HCT116 (cell line): ENCODE measurements around the gene SLC25A13. TPM values are rescaled to one million over a fixed set of nuclear protein-coding genes. Genes with fewer than 3 reads are reported as not detected.

Experiments used
- ATAC-seq: fragments of 200-7000 bp; cut with Tn5 transposase; 2 replicates; pipeline ENCODE4 v1.9.1; 2020; ENCODE audit warnings: mild to moderate bottlenecking, moderate library complexity
- BruUV-seq: library from RNA; stranded (reverse); fragments of 400-500 nt; replicated peaks from 2 replicates; lab custom pipeline; 2021; lab: Mats Ljungman, UMichigan
- CTCF ChIA-PET: fragments of 300-600 bp; sonication (Branson Sonifier 250); formaldehyde crosslinking; loops from one replicate; lab custom pipeline; 2021; ENCODE audit warnings: antibody characterized with exemption; lab: Charles Lee
- POLR2A ChIA-PET: fragments of 300-600, 350-600 bp; sonication (Branson Sonifier 250); formaldehyde crosslinking; loops from one replicate; lab custom pipeline; 2021; ENCODE audit warnings: antibody characterized with exemption; lab: Charles Lee
- RAD21 ChIA-PET, 2 experiments: fragments of 300-600 bp; sonication (Branson Sonifier 250); formaldehyde crosslinking; loops; one replicate each; lab custom pipeline; 2023; ENCODE audit warnings: low total read pairs in 2 of 2; ENCODE audit not compliant: uncharacterized antibody in 2 of 2, unreplicated experiment in 2 of 2, low non-redundant PET in 1 of 2; lab: Charles Lee
- DNase-seq: peaks from one replicate; pipeline ENCODE4 v3.0.0-alpha.2; 2010; ENCODE audit warnings: low read depth, low spot score
- H2AFZ ChIP-seq: fragments of 200-600 bp; shearing (Covaris generic), sonication (generic); 2 replicates; pipeline ENCODE4 v1.6.1; 2017; ENCODE audit warnings: low read depth, mixed run types, mixed read lengths, antibody characterized with exemption, low read length; ENCODE audit not compliant: poor library complexity, severe bottlenecking
- H3K27ac ChIP-seq: 2 replicates; pipeline ENCODE4 v1.5.1; 2012; ENCODE audit warnings: low read depth, low read length
- H3K27me3 ChIP-seq: fragments of 200-600 bp; sonication (generic); 2 replicates; pipeline ENCODE4 v1.6.1; 2016; ENCODE audit warnings: mixed run types, low read length, mixed read lengths; ENCODE audit not compliant: insufficient read depth
- H3K36me3 ChIP-seq, 2 experiments: fragments of 200-500 bp in 1 of 2; fragments of 200-600 bp in 1 of 2; sonication (Bioruptor generic) in 1 of 2; sonication (generic) in 1 of 2; 2 replicates each; pipeline versions ENCODE4 v1.5.1 to v1.6.1; 2014 to 2016; ENCODE audit warnings: low read length in 2 of 2, inconsistent platforms in 1 of 2, mixed read lengths in 1 of 2, mixed run types in 1 of 2; ENCODE audit not compliant: insufficient read depth in 2 of 2, control insufficient read depth in 1 of 2
- H3K4me1 ChIP-seq, 2 experiments: fragments of 200-600 bp in 1 of 2; sonication (generic) in 1 of 2; 2 replicates each; pipeline versions ENCODE4 v1.5.1 to v1.6.1; 2012 to 2017; ENCODE audit warnings: low read length in 2 of 2, inconsistent platforms in 1 of 2, mild to moderate bottlenecking in 1 of 2, mixed read lengths in 1 of 2, mixed run types in 1 of 2, moderate library complexity in 1 of 2; ENCODE audit not compliant: insufficient read depth in 2 of 2, control insufficient read depth in 1 of 2
- H3K4me2 ChIP-seq: fragments of 200-600 bp; sonication (generic); 2 replicates; pipeline ENCODE4 v1.6.1; 2017; ENCODE audit warnings: mixed run types, low read length, mixed read lengths
- H3K4me3 ChIP-seq, 2 experiments: fragments of 200-600 bp in 1 of 2; sonication (generic) in 1 of 2; replicated peaks in 1 of 2; 2 replicates each; pipeline ENCODE4 v1.5.1; 2011 to 2016; ENCODE audit warnings: low read length in 2 of 2, control low read depth in 1 of 2, low read depth in 1 of 2, mild to moderate bottlenecking in 1 of 2, mixed read lengths in 1 of 2, mixed run types in 1 of 2
- H3K79me2 ChIP-seq: fragments of 200-600 bp; sonication (generic); 2 replicates; pipeline ENCODE4 v1.6.1; 2017; ENCODE audit warnings: mild to moderate bottlenecking, mixed run types, low read length, moderate library complexity, mixed read lengths; ENCODE audit not compliant: insufficient read depth
- H3K9ac ChIP-seq: fragments of 200-600 bp; sonication (generic); 2 replicates; pipeline ENCODE4 v1.6.1; 2016; ENCODE audit warnings: low read length, mixed read lengths
- H3K9me2 ChIP-seq: fragments of 200-600 bp; sonication (generic), shearing (Covaris generic); 2 replicates; pipeline ENCODE4 v1.6.1; 2017; ENCODE audit warnings: mixed run types, mild to moderate bottlenecking, moderate library complexity; ENCODE audit not compliant: insufficient read depth
- H3K9me3 ChIP-seq, 2 experiments: fragments of 200-500 bp in 1 of 2; fragments of 200-600 bp in 1 of 2; sonication (Bioruptor generic) in 1 of 2; sonication (generic) in 1 of 2; 2 replicates each; pipeline ENCODE4 v1.6.1; 2014 to 2017; ENCODE audit warnings: low read length in 2 of 2, mixed read lengths in 2 of 2, inconsistent platforms in 1 of 2, low read depth in 1 of 2, mild to moderate bottlenecking in 1 of 2, mixed run types in 1 of 2, moderate library complexity in 1 of 2; ENCODE audit not compliant: control insufficient read depth in 1 of 2, insufficient read depth in 1 of 2
- H4K20me1 ChIP-seq: fragments of 200-600 bp; sonication (generic), shearing (Covaris generic); 2 replicates; pipeline ENCODE4 v1.6.1; 2017; ENCODE audit warnings: mixed run types, mild to moderate bottlenecking, moderate library complexity; ENCODE audit not compliant: insufficient read depth
- EGR1 ChIP-seq: IDR thresholded peaks from 2 replicates; pipeline ENCODE4 v1.6.1; 2012; ENCODE audit warnings: low read depth
- ELF1 ChIP-seq: IDR thresholded peaks from 2 replicates; pipeline ENCODE4 v1.6.1; 2012; ENCODE audit warnings: low read depth, borderline replicate concordance
- EZH2phosphoT487 ChIP-seq: fragments of 200-600 bp; IDR thresholded peaks from 2 replicates; pipeline ENCODE4 v1.6.1; 2018; ENCODE audit warnings: antibody characterized with exemption, borderline replicate concordance
- FOSL1 ChIP-seq: IDR thresholded peaks from 2 replicates; pipeline ENCODE4 v1.6.1; 2012; ENCODE audit warnings: low read depth
- POLR2A ChIP-seq: IDR thresholded peaks from 2 replicates; pipeline ENCODE4 v1.7.0; 2011; ENCODE audit warnings: borderline replicate concordance; ENCODE audit not compliant: insufficient read depth, insufficient read length; ENCODE audit errors: extremely low read depth
- POLR2AphosphoS5 ChIP-seq: IDR thresholded peaks from 2 replicates; pipeline ENCODE4 v1.6.1; 2011; ENCODE audit warnings: mild to moderate bottlenecking, low read depth, low read length, moderate library complexity
- SIN3A ChIP-seq: IDR thresholded peaks from 2 replicates; pipeline ENCODE4 v1.6.1; 2012; ENCODE audit warnings: low read depth
- SP1 ChIP-seq: IDR thresholded peaks from 2 replicates; pipeline ENCODE4 v1.6.1; 2012; ENCODE audit warnings: low read depth
- SRF ChIP-seq: IDR thresholded peaks from 2 replicates; pipeline ENCODE4 v1.6.1; 2012; ENCODE audit warnings: low read depth
- TCF7L2 ChIP-seq: IDR thresholded peaks from 2 replicates; pipeline ENCODE4 v1.7.0; 2011; ENCODE audit warnings: borderline replicate concordance, inconsistent platforms; ENCODE audit not compliant: insufficient read depth, insufficient read length; ENCODE audit errors: extremely low read depth
- intact Hi-C: fragments of 100-400 bp; cut with micrococcal nuclease; formaldehyde crosslinking; loops from 2 replicates; pipeline ENCODE4 v1.10.0; 2022
- total RNA-seq: library from RNA; stranded (reverse); gene quantifications from one replicate; pipeline ENCODE4 v1.2.1, GENCODE V29; 2021; ENCODE audit not compliant: unreplicated experiment

The SLC25A13 gene
- total RNA-seq, 1 experiment from 2014 or later, result 19.3 TPM

DNA sequence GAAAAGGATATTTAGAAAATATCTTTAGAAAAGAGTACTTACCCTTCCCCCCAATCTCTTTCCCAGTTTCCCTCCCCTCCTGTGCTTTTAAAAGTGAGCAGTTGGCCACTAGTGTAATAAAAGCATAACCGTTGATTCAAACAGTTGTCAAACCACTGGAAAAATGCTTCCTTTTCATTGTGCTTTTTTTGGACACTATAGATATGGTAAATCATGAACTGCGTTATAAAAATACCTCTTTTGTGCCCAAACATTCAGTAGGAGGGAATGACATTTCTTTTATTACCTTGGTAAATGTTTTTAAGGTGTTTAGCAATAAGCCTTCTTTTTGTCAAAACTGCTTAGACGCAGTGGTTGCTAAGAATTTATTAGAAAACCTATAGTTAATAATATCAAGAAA lies 232.4 kb downstream of the SLC25A13 start (continued):
- no peak for TF ChIP-seq POLR2A
- no peak for TF ChIP-seq SRF
- TF ChIP-seq, all 23 proteins: peak for 0

DNA sequence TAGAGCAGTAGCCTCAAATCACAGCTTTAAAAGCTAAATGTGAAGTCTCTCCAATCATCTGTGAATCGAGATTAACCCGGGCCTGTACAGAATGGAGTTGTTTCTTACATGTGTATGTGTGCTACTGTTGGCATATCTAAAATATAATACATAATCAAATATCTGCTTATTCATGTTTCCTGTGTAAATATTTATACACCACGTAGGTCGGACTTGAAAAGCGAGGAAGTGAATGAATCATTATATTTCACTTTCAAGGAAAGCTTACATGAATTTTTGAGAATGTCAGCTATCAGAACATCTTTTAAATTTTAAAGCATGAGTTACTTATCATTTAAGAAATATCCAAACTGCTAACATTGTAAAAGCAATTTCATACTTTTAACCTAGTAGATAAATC lies 233.3 kb downstream of the SLC25A13 start:
- no peaks in the 10 kb centered on the region for H3K9me2 ChIP-seq
- ChIA-PET CTCF (no interaction called here), RAD21 (no interaction called here), POLR2A (no interaction called here)
- peaks cover 38% of the 10 kb centered on the region for H3K27me3 ChIP-seq
- 0 out of 4 replicates have a peak, but pooled peaks cover 0 to 3% of the 10 kb centered on the region in 2 experiments for H3K4me1 ChIP-seq
- H3K9ac ChIP-seq, result no peak overlapping the region
- no peak for DNase-seq
- H3K36me3 ChIP-seq, result no peaks in the 10 kb centered on the region
- intact Hi-C loops, result no loop called here
- H3K79me2 ChIP-seq, result no peaks in the 10 kb centered on the region
- no peak for ATAC-seq
- TF ChIP-seq POLR2AphosphoS5, result no peak
- TF ChIP-seq SIN3A, result no peak
- no peak for TF ChIP-seq EGR1
- no peak for TF ChIP-seq TCF7L2
- no peak for TF ChIP-seq FOSL1
- TF ChIP-seq SP1, result no peak
- no TSS peak for BruUV-seq
- no peaks in the 10 kb centered on the region for H4K20me1 ChIP-seq
- no peak overlapping the region for H3K4me3 ChIP-seq
- no peak overlapping the region for H3K27ac ChIP-seq
- H2AFZ ChIP-seq, result no peak overlapping the region
- H3K9me3 ChIP-seq, result no peaks in the 10 kb centered on the region
- no peak overlapping the region for H3K4me2 ChIP-seq

DNA sequence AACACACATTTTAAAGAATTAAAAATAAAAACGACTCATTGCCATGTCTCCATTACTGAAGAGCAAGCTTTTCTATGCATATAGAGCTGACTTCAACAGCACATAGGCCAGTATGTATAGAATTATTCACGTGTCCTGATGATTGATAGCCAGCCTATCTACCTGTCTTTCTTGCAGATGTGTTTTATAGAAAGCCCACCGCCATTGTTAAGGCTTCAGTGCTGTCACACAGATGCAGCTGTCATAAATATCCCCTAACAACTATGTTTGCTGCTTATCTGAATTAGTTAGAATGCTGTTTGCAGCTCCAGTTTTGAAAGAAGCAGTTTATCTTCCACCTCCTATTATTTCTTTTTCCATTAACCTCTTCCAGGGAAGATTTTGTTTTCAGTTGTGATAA lies 235.9 kb downstream of the SLC25A13 start:
- Histone ChIP-seq H4K20me1 (no peaks in the 10 kb centered on the region), H3K9me2 (no peaks in the 10 kb centered on the region), H3K36me3 (no peaks in the 10 kb centered on the region), H3K4me1 (0 out of 4 replicates have a peak, but pooled peaks cover 0 to 3% of the 10 kb centered on the region in 2 experiments), H3K4me2 (no peak overlapping the region), H3K27me3 (peaks cover 30% of the 10 kb centered on the region), H3K9ac (no peak overlapping the region), H3K4me3 (no peak overlapping the region), H3K9me3 (no peaks in the 10 kb centered on the region), H2AFZ (no peak overlapping the region), H3K27ac (no peak overlapping the region), H3K79me2 (no peaks in the 10 kb centered on the region)
- ChIA-PET RAD21 (no interaction called here), CTCF (no interaction called here), POLR2A (no interaction called here)
- no TSS peak for BruUV-seq
- ATAC-seq, result no peak
- intact Hi-C loops, result no loop called here
- TF ChIP-seq ELF1 (no peak), FOSL1 (no peak), EZH2phosphoT487 (no peak)
- no peak for DNase-seq
